ENCODE results near the gene MAST4. TPM values are rescaled to one million over a fixed set of nuclear protein-coding genes. Genes with fewer than 3 reads are reported as not detected.

Gene MAST4
- total and polyA plus RNA-seq, 5 donors, result 18.9 to 71.5 (median 52.4) TPM

DNA sequence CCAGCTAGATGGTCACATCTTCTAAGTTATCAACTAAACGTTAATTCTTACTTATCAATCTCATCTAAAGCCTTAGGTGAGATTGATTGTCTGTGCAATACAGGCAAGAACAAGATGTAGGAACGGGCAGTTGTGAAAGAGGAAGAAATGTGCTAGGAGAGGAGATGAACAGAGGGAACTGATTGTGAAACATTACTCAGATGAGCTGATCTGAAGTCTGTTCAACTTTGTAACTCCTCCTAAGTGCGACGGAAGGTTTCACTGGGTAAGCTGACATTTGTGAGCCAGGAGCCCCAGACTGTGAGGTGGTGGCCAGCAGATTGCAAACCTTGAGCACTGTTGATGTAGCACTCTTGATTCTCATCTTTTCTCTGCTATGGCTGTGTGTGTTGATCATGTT, 396.4 kb downstream of the MAST4 start:
- no peak for DNase-seq
- H3K9me3 ChIP-seq (ENCODE audit: control insufficient read depth, low read length), result no peaks in the 10 kb centered on the region
- no peak for ATAC-seq
- H3K4me1 ChIP-seq (ENCODE audit: control insufficient read depth, insufficient read depth, low read length), result no peaks in the 10 kb centered on the region
- H3K27ac ChIP-seq (ENCODE audit: low read length), result no peak overlapping the region
- 73% methylated on average over 4 of the region's 4 CpGs for WGBS
- H3K4me3 ChIP-seq (ENCODE audit: low read length), result no peak overlapping the region
- intact Hi-C loops (cut with DNase I), result no loop called here
- H3K27me3 ChIP-seq (ENCODE audit: control insufficient read depth, insufficient read depth), result no peaks in the 10 kb centered on the region

DNA sequence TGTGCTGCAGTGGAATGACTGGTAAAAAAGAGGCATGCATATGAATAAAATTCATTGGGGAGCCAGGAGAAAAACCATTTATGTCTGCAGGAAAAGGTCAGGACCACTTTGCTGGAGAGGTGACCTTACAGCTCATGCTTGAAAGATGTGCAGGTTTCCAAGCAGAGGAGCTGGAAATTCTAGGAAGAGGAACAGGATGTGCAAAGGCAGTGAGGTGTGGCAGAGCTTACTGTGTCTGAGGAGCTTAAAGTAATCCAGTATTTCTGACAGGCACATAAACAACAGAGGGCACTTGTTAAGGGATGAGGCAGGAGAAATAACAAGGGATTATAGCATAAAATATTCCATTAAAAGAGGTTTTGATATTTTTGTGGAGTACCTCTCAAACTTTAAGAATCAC, 397.3 kb downstream of the MAST4 start:
- Histone ChIP-seq H3K27me3 (ENCODE audit: control insufficient read depth, insufficient read depth) (no peaks in the 10 kb centered on the region), H3K4me3 (ENCODE audit: low read length) (no peak overlapping the region), H3K27ac (ENCODE audit: low read length) (no peak overlapping the region), H3K9me3 (ENCODE audit: control insufficient read depth, low read length) (no peaks in the 10 kb centered on the region), H3K4me1 (ENCODE audit: control insufficient read depth, insufficient read depth, low read length) (no peaks in the 10 kb centered on the region)
- DNase-seq, result no peak
- no peak for ATAC-seq
- intact Hi-C loops (cut with DNase I), result no loop called here

GRCh38 chr5:66993882-66994281, 397.7 kb downstream of the MAST4 start:
- 95% methylated on average over 4 of the region's 4 CpGs for WGBS

DNA sequence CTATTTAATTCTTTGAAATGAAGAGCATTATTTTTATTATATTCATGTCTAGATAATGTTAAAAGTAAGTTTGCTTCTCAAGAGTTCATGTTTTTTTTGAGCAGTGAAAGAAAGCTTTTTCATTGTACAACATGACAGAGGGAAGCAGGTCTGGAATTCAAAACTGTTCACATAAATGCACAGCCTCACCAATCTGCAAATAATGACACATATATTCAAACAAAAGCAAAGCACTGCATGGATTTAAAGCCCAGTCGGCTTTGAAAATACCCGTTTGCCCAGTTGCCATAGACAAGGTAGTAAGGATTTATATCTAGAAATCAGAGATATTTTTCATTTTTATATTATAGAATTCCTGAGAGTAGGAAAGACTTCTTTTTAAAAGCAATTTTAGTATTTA, 398.6 kb downstream of the MAST4 start:
- Histone ChIP-seq H3K27ac (ENCODE audit: low read length) (no peak overlapping the region), H3K4me1 (ENCODE audit: control insufficient read depth, insufficient read depth, low read length) (no peaks in the 10 kb centered on the region), H3K27me3 (ENCODE audit: control insufficient read depth, insufficient read depth) (no peaks in the 10 kb centered on the region), H3K9me3 (ENCODE audit: control insufficient read depth, low read length) (no peaks in the 10 kb centered on the region), H3K4me3 (ENCODE audit: low read length) (no peak overlapping the region)
- DNase-seq (no peak), ATAC-seq (no peak)
- 95% methylated on average over 2 of the region's 2 CpGs for WGBS
- intact Hi-C loops (cut with DNase I), result no loop called here

More at GRCh38 chr5:66993882-66994281, 397.7 kb downstream of the MAST4 start:
- intact Hi-C loops (cut with DNase I), result no loop called here
- no peak for ATAC-seq
- no peaks in the 10 kb centered on the region for H3K4me1 ChIP-seq (ENCODE audit: control insufficient read depth, insufficient read depth, low read length)
- H3K9me3 ChIP-seq (ENCODE audit: control insufficient read depth, low read length), result no peaks in the 10 kb centered on the region
- H3K4me3 ChIP-seq (ENCODE audit: low read length), result no peak overlapping the region
- H3K27me3 ChIP-seq (ENCODE audit: control insufficient read depth, insufficient read depth), result no peaks in the 10 kb centered on the region
- H3K27ac ChIP-seq (ENCODE audit: low read length), result no peak overlapping the region
- no peak for DNase-seq

- DNase-seq (no peak), ATAC-seq (no peak)
- Histone ChIP-seq H3K27me3 (ENCODE audit: control insufficient read depth, insufficient read depth) (no peaks in the 10 kb centered on the region), H3K27ac (ENCODE audit: low read length) (no peak overlapping the region), H3K4me3 (ENCODE audit: low read length) (no peak overlapping the region), H3K9me3 (ENCODE audit: control insufficient read depth, low read length) (no peaks in the 10 kb centered on the region), H3K4me1 (ENCODE audit: control insufficient read depth, insufficient read depth, low read length) (no peaks in the 10 kb centered on the region)
- WGBS, result 76% methylated on average over 3 of the region's 3 CpGs
- intact Hi-C loops (cut with DNase I), result loop anchor here in 2 of 4 donors (5.0 to 10.0 kb wide), 3 partner anchors 54 to 146 kb away; no protein-coding TSS in a partner anchor
Observed at GRCh38 chr5:67000794-67001475, 404.7 kb downstream of the MAST4 start.

- ATAC-seq, result no peak
- H3K4me1 ChIP-seq (ENCODE audit: control insufficient read depth, insufficient read depth, low read length), result peaks cover 1% of the 10 kb centered on the region
Observed at GRCh38 chr5:67002832-67003684, 406.9 kb downstream of the MAST4 start.

GRCh38 chr5:67003685-67003934, 407.4 kb downstream of the MAST4 start:
- H3K4me1 ChIP-seq (ENCODE audit: control insufficient read depth, insufficient read depth, low read length), result peaks cover 1% of the 10 kb centered on the region

More at GRCh38 chr5:67002832-67003684, 406.9 kb downstream of the MAST4 start:
- intact Hi-C loops (cut with DNase I), result loop anchor here in 2 of 4 donors (5.0 to 10.0 kb wide), 3 partner anchors 52 to 144 kb away; no protein-coding TSS in a partner anchor
- Histone ChIP-seq H3K27me3 (ENCODE audit: control insufficient read depth, insufficient read depth) (no peaks in the 10 kb centered on the region), H3K27ac (ENCODE audit: low read length) (peak overlapping the region; percentile 50), H3K4me3 (ENCODE audit: low read length) (peak overlapping the region; percentile 94), H3K9me3 (ENCODE audit: control insufficient read depth, low read length) (no peaks in the 10 kb centered on the region)
- WGBS, result 29% methylated on average over 6 of the region's 6 CpGs
- peak in 1 of 3 donors; percentile 18 for DNase-seq

DNA sequence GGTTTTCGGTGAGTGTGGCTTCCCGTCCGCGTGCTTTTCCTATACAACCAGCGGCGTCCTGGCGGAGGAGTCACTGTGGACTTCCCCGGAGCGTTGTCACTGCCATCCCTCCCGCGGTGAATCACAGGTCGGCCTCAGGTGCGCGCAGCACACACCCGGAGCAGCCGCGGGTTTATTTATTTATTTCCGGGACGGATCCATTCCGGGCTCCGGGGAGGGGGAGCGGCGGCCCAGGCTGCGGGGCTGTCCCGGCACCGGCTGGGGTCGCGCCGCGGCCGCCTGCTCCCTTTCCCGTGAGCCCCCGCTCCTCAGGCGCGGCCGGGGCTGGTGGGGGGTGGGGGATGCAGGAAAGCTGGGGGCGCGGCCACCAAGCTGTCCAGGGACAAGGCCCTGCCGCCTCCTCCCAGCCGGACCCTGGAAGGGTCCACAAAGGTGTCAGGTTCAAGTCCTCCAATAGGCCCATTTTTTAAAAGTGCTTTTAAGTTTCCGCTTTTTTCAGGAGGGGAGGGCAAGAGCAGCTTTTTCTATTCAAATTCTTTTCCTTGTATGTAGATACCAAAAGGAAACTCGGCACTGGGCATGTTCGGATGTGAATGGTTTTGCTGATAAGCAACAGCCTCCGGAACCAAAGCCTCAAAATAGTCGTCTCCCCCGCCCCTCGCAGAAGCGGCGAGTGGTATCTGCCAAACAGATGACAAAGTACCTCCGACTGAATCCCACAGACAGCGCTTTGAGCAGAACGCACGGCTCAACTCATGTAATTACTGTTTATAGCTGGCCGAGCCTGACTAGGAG, 407.9 kb downstream of the MAST4 start:
- intact Hi-C loops (cut with DNase I), result loop anchor here in 2 of 4 donors (5.0 to 10.0 kb wide), 3 partner anchors 51 to 143 kb away; no protein-coding TSS in a partner anchor
- WGBS, result under 1% methylated on average over 53 of the region's 54 CpGs
- Histone ChIP-seq H3K4me3 (ENCODE audit: low read length) (peak overlapping the region; percentile 94), H3K4me1 (ENCODE audit: control insufficient read depth, insufficient read depth, low read length) (peaks cover 1% of the 10 kb centered on the region), H3K9me3 (ENCODE audit: control insufficient read depth, low read length) (no peaks in the 10 kb centered on the region), H3K27ac (ENCODE audit: low read length) (peak overlapping the region; percentile 83), H3K27me3 (ENCODE audit: control insufficient read depth, insufficient read depth) (no peaks in the 10 kb centered on the region)
- DNase-seq (peak; percentile 88 to 93 (median 92)), ATAC-seq (peak; percentile 93 to 94)

More at GRCh38 chr5:67003685-67003934, 407.4 kb downstream of the MAST4 start:
- H3K27ac ChIP-seq (ENCODE audit: low read length), result peak overlapping the region; percentile 83
- no peak for ATAC-seq
- no peaks in the 10 kb centered on the region for H3K27me3 ChIP-seq (ENCODE audit: control insufficient read depth, insufficient read depth)
- no peaks in the 10 kb centered on the region for H3K9me3 ChIP-seq (ENCODE audit: control insufficient read depth, low read length)
- intact Hi-C loops (cut with DNase I), result loop anchor here in 2 of 4 donors (5.0 to 10.0 kb wide), 3 partner anchors 51 to 144 kb away; no protein-coding TSS in a partner anchor
- peak overlapping the region; percentile 94 for H3K4me3 ChIP-seq (ENCODE audit: low read length)
- no peak for DNase-seq
- WGBS, result 2% methylated on average over 4 of the region's 4 CpGs

- 9% methylated on average over 11 of the region's 11 CpGs for WGBS
- no peak for ATAC-seq
Observed at GRCh38 chr5:67004730-67005350, 408.6 kb downstream of the MAST4 start.

GRCh38 chr5:67005737-67006499, 409.7 kb downstream of the MAST4 start:
- Histone ChIP-seq H3K27me3 (ENCODE audit: control insufficient read depth, insufficient read depth) (no peaks in the 10 kb centered on the region), H3K27ac (ENCODE audit: low read length) (no peak overlapping the region), H3K9me3 (ENCODE audit: control insufficient read depth, low read length) (no peaks in the 10 kb centered on the region), H3K4me3 (ENCODE audit: low read length) (peak overlapping the region; percentile 94), H3K4me1 (ENCODE audit: control insufficient read depth, insufficient read depth, low read length) (peaks cover 10% of the 10 kb centered on the region)
- 62% methylated on average over 3 of the region's 3 CpGs for WGBS
- ATAC-seq, result no peak
- DNase-seq, result no peak
- intact Hi-C loops (cut with DNase I), result loop anchor here in 2 of 4 donors (10.0 kb wide), 2 partner anchors 49 to 89 kb away; no protein-coding TSS in a partner anchor

More at GRCh38 chr5:67004730-67005350, 408.6 kb downstream of the MAST4 start:
- peak in 1 of 3 donors; percentile 24 for DNase-seq
- peaks cover 5% of the 10 kb centered on the region for H3K4me1 ChIP-seq (ENCODE audit: control insufficient read depth, insufficient read depth, low read length)
- H3K4me3 ChIP-seq (ENCODE audit: low read length), result peak overlapping the region; percentile 94
- H3K27me3 ChIP-seq (ENCODE audit: control insufficient read depth, insufficient read depth), result no peaks in the 10 kb centered on the region
- H3K9me3 ChIP-seq (ENCODE audit: control insufficient read depth, low read length), result no peaks in the 10 kb centered on the region
- intact Hi-C loops (cut with DNase I), result loop anchor here in 2 of 4 donors (5.0 to 10.0 kb wide), 3 partner anchors 50 to 142 kb away; no protein-coding TSS in a partner anchor
- peak overlapping the region; percentile 83 for H3K27ac ChIP-seq (ENCODE audit: low read length)

Measured in right cardiac atrium (tissue), 5 donors.